ENCODE data around the gene CAB39.

The CAB39 gene

DNA sequence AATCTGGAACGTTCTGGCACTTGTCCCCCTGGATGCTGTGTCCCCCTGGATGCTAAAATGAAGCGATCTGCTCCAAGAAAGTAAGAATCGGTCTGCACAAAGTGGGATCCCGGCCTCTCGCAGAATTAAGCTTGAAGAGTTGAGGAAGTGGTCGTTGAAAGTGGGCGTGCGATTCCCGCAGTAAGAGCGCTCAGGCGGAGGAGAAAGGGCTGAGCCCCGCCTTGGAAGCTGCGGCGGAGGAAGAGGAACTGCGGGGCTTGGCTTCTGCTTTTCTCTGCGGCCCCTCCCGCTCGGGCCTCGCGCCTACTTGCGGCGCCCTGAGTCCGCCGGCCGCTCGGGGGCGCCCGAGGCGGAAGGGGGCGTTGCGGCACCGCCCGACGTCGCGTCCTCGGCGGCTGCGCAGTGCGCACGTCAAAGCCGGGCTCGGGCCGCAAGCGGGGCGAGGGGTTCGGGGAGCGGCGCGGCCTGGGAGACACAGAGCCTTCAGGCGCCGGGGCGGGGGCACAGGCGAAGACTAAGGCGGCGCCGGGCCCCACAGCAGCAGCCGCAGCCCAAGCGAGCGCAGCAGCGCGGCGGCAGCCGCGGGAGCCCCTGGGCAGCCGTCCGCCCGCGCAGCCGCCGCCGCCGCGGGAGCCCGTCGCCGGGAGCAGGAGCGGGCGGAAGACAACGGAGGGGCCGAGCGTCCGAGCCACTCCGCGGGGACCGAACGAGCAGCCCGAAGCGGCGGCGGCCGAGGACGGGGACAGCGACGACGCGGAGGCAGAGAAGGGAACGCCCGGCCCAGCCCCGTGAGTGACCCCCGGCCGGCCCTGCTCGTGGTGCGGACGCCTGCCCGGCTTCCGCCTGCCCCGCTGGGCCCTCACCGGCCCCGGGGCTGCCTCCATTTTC is at the start of gene CAB39:
Gene CAB39, plus strand, starts transcription at position 400 of the 888 bp plus-strand sequence. CDS start 47,160 bp downstream, outside the sequence.
- peak; percentile 32 to 95 (median 80) for DNase-seq

DNA sequence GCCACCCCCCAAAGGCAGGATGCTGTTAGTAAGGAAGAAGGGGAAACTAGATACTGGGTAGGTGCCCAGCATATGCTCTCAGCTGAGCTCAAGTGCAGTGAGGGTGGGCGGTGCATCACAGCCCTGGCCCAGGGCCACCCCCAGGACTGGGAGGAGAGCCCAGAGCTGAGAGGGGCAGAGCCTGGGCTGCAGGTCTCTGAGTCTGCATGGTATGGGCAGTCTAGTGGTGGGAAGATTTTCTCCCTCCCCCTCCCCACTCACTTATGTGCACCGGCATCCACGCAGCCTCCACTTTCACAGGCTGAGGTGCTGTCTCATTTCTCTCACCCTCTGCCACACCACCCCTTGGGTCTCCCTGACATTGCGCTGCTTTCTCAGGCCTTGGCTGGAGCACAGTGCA is 48.5 kb upstream of the CAB39 start:
- peak in 2 of 14 donors; percentile 6 to 10 for DNase-seq

DNA sequence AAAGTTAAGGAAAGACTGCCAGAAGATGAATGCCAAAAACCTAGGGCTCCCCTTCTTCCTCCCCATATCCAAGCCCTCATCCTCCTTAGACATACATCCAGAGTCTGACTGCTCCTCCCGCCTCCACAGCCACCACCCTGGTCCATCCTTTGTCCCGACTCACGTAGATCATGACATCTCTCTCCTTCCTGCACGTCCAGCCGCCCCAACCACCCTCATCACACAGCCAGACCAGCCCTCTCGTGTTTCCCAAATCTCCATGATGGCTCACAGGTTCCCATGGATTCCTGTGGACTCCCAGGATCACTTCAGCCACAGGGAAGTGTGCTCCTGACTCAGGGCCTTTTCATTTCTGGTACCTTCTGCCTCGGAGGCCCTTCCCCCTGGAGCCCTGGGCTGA is 47.8 kb upstream of the CAB39 start:
- no peak for DNase-seq

DNA sequence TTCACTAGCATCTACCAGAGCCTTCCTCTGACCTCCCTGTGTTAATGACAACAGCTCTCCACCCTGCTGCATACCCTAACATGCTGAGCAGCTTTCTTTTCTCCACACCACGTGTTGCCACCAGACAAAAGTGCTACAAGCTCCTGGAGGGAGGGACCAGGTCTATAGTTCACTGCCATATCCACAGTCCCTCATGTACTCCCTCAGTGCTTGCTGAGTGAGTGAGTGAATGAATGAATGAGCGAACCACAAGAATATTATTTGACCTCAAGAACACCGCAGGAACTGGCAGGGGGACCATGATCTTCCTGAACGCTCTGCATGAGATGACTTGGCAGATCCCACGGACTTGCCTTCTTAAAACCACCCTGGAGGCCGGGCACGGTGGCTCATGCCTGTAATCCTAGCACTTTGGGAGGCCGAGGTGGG is 47.4 kb upstream of the CAB39 start:
- no peak for DNase-seq

DNA sequence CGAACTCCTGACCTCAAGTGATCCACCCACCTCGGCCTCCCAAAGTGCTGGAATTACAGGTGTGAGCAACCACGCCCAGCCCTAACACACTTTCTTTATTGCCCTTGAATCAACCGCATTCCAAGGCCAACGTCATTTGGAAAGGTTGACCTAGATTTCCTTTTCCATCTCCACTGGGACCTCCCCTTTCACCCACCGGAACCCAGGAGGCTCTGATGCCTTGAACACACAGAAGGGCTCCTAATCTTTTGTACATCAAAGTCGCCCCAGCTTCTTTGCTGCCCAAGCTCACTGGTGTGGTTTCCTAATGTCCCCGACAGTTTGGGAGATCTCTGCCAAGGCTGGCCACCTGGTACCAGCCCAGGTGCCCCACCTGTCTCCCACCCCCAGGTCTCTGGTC is 46.2 kb upstream of the CAB39 start:
- no peak for DNase-seq

DNA sequence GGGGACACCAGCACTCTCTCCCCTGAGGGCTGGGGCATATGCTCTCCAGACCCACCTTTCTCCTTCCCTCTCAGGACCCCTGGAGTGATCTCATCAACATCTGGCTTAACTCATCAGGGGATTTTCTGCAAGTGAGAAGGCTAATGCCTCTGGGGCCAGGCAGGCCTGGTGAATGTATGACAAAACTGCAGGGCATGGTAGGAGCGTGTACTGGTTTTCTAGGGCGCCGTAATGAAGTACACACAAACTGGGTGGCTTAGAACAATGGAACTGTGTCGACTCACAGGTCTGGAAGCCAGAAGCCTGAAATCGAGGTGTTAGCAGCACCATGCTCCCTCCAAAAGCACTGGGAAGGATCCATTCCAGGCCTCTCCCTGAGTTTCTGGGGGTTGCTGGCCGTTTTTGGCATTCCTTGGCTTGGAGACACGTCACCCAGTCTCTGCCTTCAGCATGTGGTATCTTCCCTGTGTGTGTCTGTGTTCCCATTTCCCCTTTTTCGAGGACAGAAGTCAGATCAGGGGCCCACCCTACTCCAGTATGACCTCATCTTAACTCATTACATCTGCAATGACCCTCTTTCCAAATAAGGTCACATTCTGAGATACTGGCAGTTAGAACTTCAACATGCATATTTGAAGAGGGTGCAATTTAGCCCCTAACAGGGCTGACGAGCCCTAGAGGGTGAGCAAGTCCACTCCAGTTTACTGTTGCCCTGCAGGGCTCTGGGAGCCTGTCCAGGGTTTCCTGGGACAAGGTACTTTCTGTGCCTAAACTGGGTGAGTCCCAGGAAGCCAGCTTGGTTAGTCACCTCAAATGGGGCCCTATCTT is 45.5 kb upstream of the CAB39 start:
- DNase-seq: peak in 4 of 14 donors; percentile 11 to 28 (median 26)

DNA sequence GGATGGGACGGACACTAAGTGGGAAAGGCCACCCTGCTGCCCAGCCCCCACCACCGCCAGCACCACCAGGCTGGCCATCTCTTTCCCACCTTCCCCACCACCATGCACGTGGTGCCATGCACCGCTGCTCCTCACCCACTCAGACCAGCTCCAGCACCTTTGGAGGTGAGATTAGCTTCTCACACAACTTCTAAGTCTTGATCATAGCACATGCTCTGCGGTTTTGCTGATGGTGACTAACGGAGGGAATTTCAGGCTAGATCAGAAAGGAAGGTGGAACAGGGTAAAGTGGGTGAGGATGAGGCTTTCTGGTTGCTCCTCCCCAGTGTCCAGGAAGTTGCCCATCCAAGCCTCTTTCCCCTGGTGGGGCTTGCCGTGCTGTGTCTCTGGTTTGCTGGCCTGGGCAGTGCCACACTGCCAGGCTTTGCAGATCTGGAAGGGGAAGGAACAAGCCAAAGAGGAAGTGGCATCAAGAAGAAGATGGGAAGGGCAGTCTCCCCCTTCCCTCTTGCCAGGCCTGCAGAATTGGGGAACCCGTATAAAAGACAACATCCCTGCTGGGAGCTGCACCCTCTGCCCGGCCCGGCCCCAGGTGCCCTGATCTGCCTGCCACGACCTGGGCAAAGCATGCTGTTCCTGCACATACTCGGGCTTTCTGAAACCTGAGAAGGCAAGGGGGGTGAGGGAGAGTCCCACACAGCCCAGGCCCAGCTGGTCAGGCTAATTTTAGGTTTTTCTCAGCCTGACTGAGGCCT is 44.3 kb upstream of the CAB39 start:
- peak in 6 of 14 donors; percentile 10 to 48 (median 26) for DNase-seq

DNA sequence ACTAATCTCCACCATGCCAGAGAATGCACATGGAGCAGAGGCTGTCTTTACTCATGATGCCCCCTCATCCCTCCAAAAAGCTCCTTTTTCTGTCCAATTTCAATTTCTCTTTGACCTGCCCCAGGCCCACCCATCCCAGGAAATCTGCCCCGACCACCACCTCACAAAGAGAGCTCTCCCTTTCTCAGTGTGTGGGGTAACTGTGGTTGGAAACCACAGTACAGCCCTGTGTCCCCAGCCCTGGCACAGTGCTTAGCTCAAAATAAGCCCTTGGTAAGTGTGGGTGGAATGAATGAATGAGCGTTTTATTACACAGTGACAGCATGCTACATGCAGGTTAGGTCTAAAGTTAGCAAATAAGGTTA is 43.7 kb upstream of the CAB39 start:
- no peak for DNase-seq

DNA sequence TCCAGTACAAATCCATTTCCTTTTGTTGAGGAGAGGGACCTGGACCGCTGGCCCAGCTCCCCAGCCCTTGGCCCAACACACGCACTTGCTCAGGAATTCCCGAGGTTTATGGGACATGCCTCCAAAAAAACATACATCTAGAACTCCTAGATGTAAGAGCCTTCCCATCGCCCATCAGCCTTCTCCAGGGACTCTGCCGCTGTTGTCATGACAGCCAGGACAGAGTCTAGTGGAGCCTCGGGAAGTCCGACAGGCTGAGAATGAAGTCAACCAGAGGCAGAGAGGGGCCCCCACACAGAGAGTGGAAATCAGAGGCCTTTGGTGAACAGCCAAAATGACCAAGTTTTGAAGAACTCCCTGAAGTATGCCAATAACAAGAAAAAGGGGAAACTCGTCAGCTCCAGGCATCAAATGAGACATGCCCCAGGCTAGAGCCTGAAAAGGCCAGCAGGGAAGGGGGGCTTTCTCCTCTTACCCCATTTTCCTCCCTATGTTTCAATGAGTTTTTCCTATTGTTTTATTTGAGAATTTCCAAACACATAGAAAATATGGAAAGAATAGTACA is 43.2 kb upstream of the CAB39 start:
- DNase-seq: no peak

DNA sequence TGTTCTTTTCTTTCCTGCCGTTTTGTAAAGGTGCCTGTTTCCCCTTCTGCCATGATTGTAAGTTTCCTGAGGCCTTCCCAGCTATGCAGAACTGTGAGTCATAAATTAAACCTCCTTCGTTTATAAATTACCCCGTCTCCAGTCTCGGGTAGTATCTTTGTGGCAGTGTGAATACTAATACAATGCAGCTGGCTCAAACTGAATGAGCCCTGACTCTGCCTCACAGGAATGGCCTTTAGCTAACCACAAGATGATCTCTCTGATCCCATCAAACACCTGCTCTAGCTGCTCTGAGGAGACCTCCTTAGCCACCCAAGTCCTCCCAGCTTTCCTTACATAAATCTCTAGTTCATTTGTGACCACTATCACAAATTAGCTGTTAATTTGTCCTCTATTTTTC is 41.5 kb upstream of the CAB39 start:
- no peak for DNase-seq

DNA sequence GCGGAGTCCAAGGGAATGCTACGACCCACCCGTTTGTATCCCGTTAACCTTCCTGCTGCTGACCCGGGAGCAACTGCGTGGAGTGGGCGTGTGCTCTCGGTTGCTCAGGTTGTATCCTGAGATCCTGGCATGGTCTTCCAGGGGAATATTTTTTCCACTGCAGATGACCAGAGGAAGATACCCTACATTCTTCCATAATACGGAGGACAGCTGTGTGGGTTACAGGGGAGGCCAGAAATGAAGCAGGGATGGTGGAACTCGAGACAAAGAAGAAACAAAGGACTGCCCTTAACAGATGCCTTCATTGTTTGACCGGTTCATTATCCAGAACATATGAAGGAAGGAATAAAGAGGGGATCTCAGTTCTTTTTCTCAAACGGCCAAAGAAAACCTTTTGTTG is 39.8 kb upstream of the CAB39 start:
- DNase-seq: no peak

DNA sequence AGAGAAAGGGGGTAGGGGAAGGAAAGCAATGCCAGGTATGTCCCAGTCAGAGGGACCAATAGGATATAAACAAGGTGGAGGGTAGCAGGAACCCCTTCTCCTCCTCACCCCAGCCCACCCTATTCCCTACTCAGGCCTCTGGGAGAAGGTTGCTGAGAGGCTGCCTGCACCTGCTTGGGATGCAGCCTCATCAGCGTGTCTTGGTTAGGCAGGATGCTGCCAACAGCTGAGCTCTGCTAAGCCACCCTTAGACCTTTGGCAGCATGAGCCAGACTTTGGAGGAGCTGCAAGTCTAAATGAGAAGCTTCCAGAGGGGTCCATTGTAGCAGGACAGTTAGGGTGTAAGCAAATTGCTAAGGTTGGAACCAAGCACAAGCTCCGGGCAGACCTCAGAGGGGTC is 38.2 kb upstream of the CAB39 start:
- DNase-seq: no peak

DNA sequence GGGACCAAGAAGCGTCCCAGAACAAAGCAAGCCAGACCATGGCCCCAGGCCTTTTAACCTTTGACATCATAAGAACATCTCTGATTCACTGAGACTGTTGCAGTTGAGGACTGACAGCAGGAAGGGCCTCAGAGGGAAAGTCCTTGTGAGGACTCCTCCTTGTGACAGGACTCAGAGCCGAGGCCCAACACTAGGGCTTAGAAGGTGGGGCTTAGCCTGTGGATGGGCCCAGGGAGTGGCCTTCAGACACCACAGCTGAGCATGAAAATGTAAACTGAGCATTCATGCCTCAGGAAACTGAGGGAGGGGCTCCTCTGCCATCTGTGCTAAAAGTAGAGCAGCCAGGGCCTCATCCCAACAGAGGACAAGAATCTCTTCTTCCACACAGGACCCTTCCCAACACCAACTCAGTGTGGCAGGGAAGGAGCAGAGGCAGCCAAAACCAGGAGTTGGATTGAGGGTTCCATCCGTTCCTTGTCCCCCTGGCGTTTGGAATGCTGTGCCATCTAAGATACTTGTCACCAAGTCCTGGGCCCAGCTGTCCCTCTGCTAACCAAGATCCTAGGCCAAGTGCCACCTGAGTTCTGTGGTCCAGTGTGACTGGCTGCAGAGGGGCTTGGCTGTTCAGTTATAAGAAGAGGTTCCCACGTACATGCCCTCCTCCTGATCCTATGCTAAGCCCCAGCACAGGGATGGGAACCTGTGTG is 37.5 kb upstream of the CAB39 start:
- no peak for DNase-seq

DNA sequence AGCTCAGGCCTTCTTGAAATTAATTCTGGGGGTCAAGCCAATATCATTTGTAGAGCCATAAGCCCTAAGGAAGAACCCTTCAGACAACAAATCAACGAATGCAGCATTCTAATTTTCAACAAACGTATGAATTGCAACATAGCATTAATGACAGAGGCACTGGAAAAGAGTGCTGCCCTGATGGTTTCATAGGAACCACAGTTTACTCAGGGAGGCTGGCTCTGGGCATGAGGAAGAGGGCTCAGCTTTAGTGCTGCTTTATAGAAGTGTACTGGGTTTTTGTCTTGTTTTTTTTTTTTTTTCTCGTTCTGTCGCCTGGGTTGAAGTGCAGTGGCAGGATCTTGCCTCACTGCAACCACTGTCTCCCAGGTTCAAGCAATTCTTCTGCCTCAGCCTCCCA is 36.1 kb upstream of the CAB39 start:
- DNase-seq: no peak

DNA sequence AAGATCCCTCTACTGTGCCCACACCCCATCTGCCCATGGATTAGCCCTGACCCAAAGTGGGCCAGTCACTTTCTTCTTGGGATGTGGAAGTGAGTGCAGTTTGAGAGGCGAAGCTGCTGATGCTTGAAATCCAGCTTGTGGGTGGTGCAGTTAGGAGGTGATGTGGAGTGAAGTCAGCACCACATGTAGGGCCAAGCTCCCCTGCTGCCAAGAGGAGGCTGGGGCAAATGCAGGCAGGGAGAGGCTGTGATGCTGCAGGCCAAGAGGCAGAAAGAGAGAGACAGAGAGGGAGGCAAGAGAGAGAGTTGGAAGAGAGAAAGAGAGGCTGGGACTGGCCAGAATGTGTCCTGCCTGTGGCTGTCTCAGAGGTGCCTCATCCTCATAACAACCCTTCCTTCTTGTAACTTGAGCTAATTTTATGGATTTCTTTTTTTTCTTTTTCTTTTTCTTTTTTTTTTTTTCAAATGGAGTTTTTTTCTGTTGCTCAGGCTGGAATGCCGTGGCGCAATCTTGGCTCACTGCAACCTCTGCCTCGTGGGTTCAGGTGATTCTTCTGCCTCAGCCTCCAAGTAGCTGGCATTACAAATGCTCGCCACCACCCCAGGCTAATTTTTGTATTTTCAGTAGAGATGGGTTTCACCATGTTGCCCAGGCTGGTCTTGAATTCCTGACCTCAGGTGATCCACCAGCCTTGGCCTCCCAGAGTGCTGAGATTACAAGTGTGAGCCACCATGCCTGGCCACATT is 35.3 kb upstream of the CAB39 start:
- DNase-seq: no peak

DNA sequence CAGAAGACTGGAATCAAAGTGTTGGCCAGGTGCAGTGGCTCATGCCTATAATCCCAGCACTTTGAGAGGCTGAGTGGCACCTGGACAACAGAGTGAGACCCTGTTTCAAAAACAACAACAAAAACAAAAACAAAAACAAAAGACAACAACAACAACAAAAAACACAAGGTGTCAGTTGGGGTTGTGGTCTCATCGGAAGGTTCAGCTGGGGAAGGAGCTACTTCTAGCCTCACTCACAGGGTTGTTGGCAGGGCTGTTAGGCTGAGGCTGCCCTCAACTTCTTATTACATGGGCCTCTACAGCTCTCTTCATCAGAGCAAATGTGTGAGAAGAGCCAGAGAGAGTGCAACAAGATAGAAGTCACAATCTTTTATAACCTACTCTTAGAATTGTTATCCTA is 34.6 kb upstream of the CAB39 start:
- DNase-seq: no peak

DNA sequence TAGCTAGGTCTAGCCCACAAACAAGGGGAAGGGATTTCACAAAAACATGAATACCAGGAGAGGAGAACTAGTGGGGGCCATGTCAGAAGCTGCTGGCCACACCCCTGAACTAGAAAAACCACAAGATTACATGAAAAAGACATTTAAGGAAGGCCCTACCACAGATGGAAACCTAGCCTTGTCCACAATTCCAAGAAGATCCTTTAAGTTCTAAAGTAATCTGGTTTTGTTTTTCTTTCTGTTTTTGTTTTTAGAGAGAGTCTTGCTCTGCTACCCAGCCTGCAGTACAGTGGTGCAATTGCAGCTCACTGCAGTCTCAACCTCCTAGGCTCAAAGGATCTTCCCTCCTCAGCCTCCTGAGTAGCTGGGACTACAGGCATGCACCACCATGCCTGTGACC is 34.2 kb upstream of the CAB39 start:
- DNase-seq: no peak

DNA sequence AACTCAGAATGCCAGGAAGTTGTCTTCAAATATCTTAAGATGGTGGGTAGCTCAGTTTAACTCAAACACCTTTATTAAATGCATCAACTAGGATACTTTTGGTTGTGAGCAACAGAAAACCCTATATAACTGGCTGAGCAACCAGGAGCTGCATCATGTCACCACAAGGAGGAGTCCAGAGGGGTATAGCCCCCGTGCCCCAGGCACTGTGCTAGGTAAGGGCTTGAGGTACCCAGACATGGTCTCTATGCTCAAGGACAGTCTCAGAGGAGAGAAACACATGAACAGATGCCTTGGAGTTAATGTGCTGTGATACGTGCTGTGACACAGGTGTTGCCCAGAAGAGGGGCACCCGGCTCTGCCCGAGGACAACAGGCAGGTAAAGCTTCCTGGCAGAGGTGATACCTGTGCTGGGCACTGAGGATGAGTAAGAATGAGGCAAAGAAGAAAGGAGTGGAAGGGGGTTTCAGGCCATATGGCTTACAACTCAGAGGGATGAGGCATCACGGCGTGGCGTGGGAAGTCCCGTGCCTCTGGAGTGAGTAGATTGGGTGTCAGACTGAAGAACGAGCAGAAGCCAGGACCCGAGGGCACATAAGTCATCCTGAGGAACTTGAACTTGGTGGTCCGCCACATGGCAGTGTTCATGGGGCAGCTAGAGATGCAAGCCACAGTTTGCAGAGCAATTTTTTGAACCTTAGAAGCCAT is 32.0 kb upstream of the CAB39 start:
- no peak for DNase-seq

DNA sequence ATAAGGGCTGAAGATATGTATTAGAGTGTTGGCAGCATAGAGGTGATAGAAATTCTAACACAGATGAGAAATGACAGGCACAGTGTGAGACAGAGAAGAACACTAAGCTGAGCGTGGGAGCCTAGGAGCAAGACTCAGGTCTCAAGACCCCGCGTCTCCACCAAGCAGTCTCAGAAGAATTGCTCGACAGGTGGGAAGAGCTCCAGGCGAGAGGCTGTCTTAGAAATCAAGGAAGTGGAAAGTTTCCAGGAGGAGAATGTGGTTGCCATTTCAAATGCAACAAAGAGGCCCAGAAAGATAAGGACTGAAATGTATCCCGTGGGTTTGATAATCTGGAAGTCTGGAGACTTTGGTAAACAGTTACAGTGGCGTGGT is 31.5 kb upstream of the CAB39 start:
- DNase-seq: no peak

DNA sequence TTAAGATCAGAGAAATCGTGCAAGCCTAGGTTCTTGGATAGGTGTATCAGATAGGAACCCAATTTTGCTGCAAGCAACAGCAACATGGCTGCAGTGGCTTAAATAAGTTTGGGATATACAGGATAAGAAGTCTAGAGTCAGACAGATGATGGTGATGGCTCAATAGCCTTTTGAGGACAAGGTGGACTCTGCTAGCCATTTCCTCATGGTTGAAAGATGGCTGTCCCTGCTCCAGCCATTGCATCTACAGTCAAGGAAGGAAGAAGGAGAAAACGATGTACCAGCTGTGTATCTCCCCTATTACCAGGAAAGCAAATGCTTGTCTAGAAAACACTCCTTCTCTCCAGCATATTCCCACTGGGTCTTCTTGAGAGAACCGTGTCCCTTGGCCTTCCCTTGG is 30.1 kb upstream of the CAB39 start:
- DNase-seq: no peak

Measured in C1 segment of cervical spinal cord (tissue), 14 donors.